HFF-Myc (cell line): Measurements from ENCODE around the gene MAP4K1.
"Not testable (repeated sequence)": the region's sequence is repeated elsewhere in the genome, so short reads cannot be mapped to it uniquely, and the experiment has no call there.

Source experiments
- DNase-seq: peaks from one replicate; pipeline ENCODE4 v3.0.0-alpha.2; 2011; ENCODE audit warnings: low read depth; ENCODE audit errors: extremely low read depth
- H3K4me3 ChIP-seq: replicated peaks from 2 replicates; pipeline ENCODE4 v1.5.1; 2011; ENCODE audit warnings: low read depth, mild to moderate bottlenecking, control low read depth, low read length
- CTCF ChIP-seq: IDR thresholded peaks from 2 replicates; pipeline ENCODE4 v1.5.1; 2012; ENCODE audit warnings: mild to moderate bottlenecking, low read depth, low read length, control low read depth; ENCODE audit errors: missing control alignments

MAP4K1 gene

GRCh38 chr19:38606131-38606530 lies 11.6 kb downstream of the MAP4K1 start:
- no peak for DNase-seq
- no peak for TF ChIP-seq CTCF

GRCh38 chr19:38602856-38603255 lies 14.9 kb downstream of the MAP4K1 start:
- H3K4me3 ChIP-seq, DNase-seq: not testable (repeated sequence)

More at GRCh38 chr19:38606131-38606530, 11.6 kb downstream of the MAP4K1 start:
- no peak overlapping the region for H3K4me3 ChIP-seq

GRCh38 chr19:38599722-38600121 lies 18.0 kb downstream of the MAP4K1 start:
- no peak for TF ChIP-seq CTCF
- DNase-seq, result no peak
- no peak overlapping the region for H3K4me3 ChIP-seq

GRCh38 chr19:38597075-38597474 lies 20.7 kb downstream of the MAP4K1 start:
- no peak overlapping the region for H3K4me3 ChIP-seq
- no peak for TF ChIP-seq CTCF
- DNase-seq, result no peak

GRCh38 chr19:38596057-38596981 lies 21.4 kb downstream of the MAP4K1 start:
- H3K4me3 ChIP-seq, result no peak overlapping the region
- DNase-seq, result peak; percentile 9

GRCh38 chr19:38592940-38593339 lies 24.8 kb downstream of the MAP4K1 start:
- TF ChIP-seq CTCF, result no peak
- H3K4me3 ChIP-seq, result no peak overlapping the region
- DNase-seq, result no peak

More at GRCh38 chr19:38596057-38596981, 21.4 kb downstream of the MAP4K1 start:
- TF ChIP-seq CTCF, result no peak

- no peak for TF ChIP-seq CTCF
- H3K4me3 ChIP-seq, result no peak overlapping the region
- no peak for DNase-seq
Measured at GRCh38 chr19:38588041-38588440, 29.7 kb downstream of the MAP4K1 start.
